ENCODE measurements around the gene UGGT2. TPM values are rescaled to one million over a fixed set of nuclear protein-coding genes. Genes with fewer than 3 reads are reported as not detected.

Gene UGGT2
- total RNA-seq, 4 donors from 2014 or later: 19.5 to 148 (median 41.0) TPM

- no peak overlapping the region for H3K4me3 ChIP-seq
- peaks cover 72% of the 10 kb centered on the region for H3K27me3 ChIP-seq
- DNase-seq: no peak
- H3K4me1 ChIP-seq: peaks cover 3 to 10% (median 6%) of the 10 kb centered on the region in 4 donors
- TF ChIP-seq, protein P1, sequence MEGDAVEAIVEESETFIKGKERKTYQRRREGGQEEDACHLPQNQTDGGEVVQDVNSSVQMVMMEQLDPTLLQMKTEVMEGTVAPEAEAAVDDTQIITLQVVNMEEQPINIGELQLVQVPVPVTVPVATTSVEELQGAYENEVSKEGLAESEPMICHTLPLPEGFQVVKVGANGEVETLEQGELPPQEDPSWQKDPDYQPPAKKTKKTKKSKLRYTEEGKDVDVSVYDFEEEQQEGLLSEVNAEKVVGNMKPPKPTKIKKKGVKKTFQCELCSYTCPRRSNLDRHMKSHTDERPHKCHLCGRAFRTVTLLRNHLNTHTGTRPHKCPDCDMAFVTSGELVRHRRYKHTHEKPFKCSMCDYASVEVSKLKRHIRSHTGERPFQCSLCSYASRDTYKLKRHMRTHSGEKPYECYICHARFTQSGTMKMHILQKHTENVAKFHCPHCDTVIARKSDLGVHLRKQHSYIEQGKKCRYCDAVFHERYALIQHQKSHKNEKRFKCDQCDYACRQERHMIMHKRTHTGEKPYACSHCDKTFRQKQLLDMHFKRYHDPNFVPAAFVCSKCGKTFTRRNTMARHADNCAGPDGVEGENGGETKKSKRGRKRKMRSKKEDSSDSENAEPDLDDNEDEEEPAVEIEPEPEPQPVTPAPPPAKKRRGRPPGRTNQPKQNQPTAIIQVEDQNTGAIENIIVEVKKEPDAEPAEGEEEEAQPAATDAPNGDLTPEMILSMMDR (IDR thresholded peaks at IDR 0.05): no peak
- no peak for TF ChIP-seq EP300 (IDR thresholded peaks at IDR 0.05; ENCODE audit: low read depth)
- no peak for TF ChIP-seq POLR2A (IDR thresholded peaks at IDR 0.05)
- no peak for TF ChIP-seq POLR2AphosphoS5 (IDR thresholded peaks at IDR 0.05)
- H3K27ac ChIP-seq: no peak overlapping the region
- in situ Hi-C loops (cut with MboI; ENCODE audit: low pct_ligation_motif_present in 1 of 4, low pct_unique_long_range_greater_than_20kb in 1 of 4, low sequenced_read_pairs in 3 of 4): no loop called here
- H3K36me3 ChIP-seq: no peaks in the 10 kb centered on the region
- WGBS, 2 donors (ENCODE audit: low coverage in 1 of 2): 62 to 68% methylated on average over 4 of the region's 4 CpGs
- intact Hi-C loops (cut with DNase I; ENCODE audit: low total_unique reads): no loop called here
- H3K9me3 ChIP-seq: no peaks in the 10 kb centered on the region
Measured at GRCh38 chr13:96089139-96089538, 35.9 kb upstream of the UGGT2 start.

GRCh38 chr13:96086736-96087135 lies 33.5 kb upstream of the UGGT2 start:
- in situ Hi-C loops (cut with MboI; ENCODE audit: low pct_ligation_motif_present in 1 of 4, low pct_unique_long_range_greater_than_20kb in 1 of 4, low sequenced_read_pairs in 3 of 4) (no loop called here), intact Hi-C loops (cut with DNase I; ENCODE audit: low total_unique reads) (no loop called here)
- Histone ChIP-seq H3K27me3 (peaks cover 52% of the 10 kb centered on the region), H3K4me1 (peaks cover 3 to 9% (median 6%) of the 10 kb centered on the region in 4 donors), H3K4me3 (no peak overlapping the region), H3K9me3 (no peaks in the 10 kb centered on the region), H3K27ac (no peak overlapping the region), H3K36me3 (no peaks in the 10 kb centered on the region)
- 97 to 100% methylated on average over 1 of the region's 1 CpG for WGBS, 2 donors (ENCODE audit: low coverage in 1 of 2)
- TF ChIP-seq, protein P1 (IDR thresholded peaks at IDR 0.05): no peak
- no peak for TF ChIP-seq POLR2A (IDR thresholded peaks at IDR 0.05)
- no peak for TF ChIP-seq EP300 (IDR thresholded peaks at IDR 0.05; ENCODE audit: low read depth)
- TF ChIP-seq POLR2AphosphoS5 (IDR thresholded peaks at IDR 0.05): no peak
- no peak for DNase-seq

DNA sequence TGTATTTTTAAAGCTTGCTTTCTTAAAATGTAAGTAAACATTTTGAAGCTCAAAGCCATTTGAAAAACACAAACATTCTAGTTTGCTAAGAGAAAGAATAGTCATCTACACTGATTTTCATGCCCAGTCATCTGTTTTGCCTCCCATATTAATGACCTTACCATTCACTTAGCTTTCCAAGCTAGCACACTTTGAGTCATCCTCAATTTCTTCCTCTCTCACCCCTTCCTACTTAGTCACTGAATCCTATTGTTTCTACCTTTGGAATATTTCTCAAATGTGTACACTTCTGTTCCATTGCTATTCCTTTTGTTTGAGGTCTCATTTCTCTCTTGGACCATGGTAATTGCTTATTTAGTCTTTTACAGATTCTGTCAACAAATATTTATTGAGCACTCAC lies 29.4 kb upstream of the UGGT2 start:
- Histone ChIP-seq H3K27me3 (peaks cover 15% of the 10 kb centered on the region), H3K36me3 (no peaks in the 10 kb centered on the region), H3K4me3 (no peak overlapping the region), H3K4me1 (no peaks in the 10 kb centered on the region), H3K27ac (no peak overlapping the region), H3K9me3 (no peaks in the 10 kb centered on the region)
- in situ Hi-C loops (cut with MboI; ENCODE audit: low pct_ligation_motif_present in 1 of 4, low pct_unique_long_range_greater_than_20kb in 1 of 4, low sequenced_read_pairs in 3 of 4) (no loop called here), intact Hi-C loops (cut with DNase I; ENCODE audit: low total_unique reads) (no loop called here)
- TF ChIP-seq POLR2AphosphoS5 (IDR thresholded peaks at IDR 0.05) (no peak), EP300 (IDR thresholded peaks at IDR 0.05; ENCODE audit: low read depth) (no peak), POLR2A (IDR thresholded peaks at IDR 0.05) (no peak)
- TF ChIP-seq, protein P1 (IDR thresholded peaks at IDR 0.05): no peak
- no peak for DNase-seq

- no peaks in the 10 kb centered on the region for H3K36me3 ChIP-seq
- peaks cover 7% of the 10 kb centered on the region for H3K27me3 ChIP-seq
- no peaks in the 10 kb centered on the region for H3K9me3 ChIP-seq
- no peak for TF ChIP-seq POLR2AphosphoS5 (IDR thresholded peaks at IDR 0.05)
- TF ChIP-seq, protein P1 (IDR thresholded peaks at IDR 0.05): no peak
- TF ChIP-seq EP300 (IDR thresholded peaks at IDR 0.05; ENCODE audit: low read depth): no peak
- no peak for TF ChIP-seq POLR2A (IDR thresholded peaks at IDR 0.05)
- no peak overlapping the region for H3K27ac ChIP-seq
- no peak for DNase-seq
- H3K4me3 ChIP-seq: no peak overlapping the region
- H3K4me1 ChIP-seq: no peaks in the 10 kb centered on the region
- in situ Hi-C loops (cut with MboI; ENCODE audit: low pct_ligation_motif_present in 1 of 4, low pct_unique_long_range_greater_than_20kb in 1 of 4, low sequenced_read_pairs in 3 of 4): no loop called here
- intact Hi-C loops (cut with DNase I; ENCODE audit: low total_unique reads): no loop called here
- WGBS, 2 donors (ENCODE audit: low coverage in 1 of 2): 17 to 26% methylated on average over 2 of the region's 2 CpGs
Measured at GRCh38 chr13:96081888-96082287, 28.7 kb upstream of the UGGT2 start.
